Esophagus muscularis mucosa (tissue), 3 donors: Measurements from ENCODE around the gene CD2BP2.

Experiments
- POLR2A ChIP-seq: fragments of 450-650 bp; IDR thresholded peaks from one replicate; pipeline ENCODE4 v1.6.1; 2017; ENCODE audit warnings: antibody characterized with exemption, moderate library complexity, mild to moderate bottlenecking, low read depth
- TF ChIP-seq, protein P1 (sequence below), 3 experiments: fragments of 200-600 bp in 2 of 3; fragments of 450-650 bp in 1 of 3; sonication (generic) in 2 of 3; IDR thresholded peaks; one replicate each; pipeline ENCODE4 v1.5.1; 2017 to 2019; ENCODE audit warnings: antibody characterized with exemption in 3 of 3, mild to moderate bottlenecking in 2 of 3, moderate library complexity in 1 of 3

DNA sequence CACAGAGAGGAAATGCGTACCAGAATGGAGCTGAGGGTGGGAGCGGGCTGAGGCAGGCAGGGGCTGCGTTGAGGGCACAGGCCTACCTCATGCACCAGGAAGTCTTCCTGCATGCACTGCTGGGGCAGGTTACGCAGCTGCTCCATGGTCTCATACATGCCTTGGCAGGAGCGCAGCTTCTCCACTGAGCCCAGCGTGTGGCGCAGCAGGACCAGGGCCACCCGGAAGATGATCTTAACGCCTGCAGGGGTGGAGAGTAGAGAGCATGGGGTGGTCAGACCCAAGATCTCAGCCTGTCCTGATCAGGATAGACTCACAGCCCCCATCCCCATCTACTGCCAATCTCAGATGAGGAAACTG is 3.4 kb upstream of the CD2BP2 start:
- TF ChIP-seq, protein P1, sequence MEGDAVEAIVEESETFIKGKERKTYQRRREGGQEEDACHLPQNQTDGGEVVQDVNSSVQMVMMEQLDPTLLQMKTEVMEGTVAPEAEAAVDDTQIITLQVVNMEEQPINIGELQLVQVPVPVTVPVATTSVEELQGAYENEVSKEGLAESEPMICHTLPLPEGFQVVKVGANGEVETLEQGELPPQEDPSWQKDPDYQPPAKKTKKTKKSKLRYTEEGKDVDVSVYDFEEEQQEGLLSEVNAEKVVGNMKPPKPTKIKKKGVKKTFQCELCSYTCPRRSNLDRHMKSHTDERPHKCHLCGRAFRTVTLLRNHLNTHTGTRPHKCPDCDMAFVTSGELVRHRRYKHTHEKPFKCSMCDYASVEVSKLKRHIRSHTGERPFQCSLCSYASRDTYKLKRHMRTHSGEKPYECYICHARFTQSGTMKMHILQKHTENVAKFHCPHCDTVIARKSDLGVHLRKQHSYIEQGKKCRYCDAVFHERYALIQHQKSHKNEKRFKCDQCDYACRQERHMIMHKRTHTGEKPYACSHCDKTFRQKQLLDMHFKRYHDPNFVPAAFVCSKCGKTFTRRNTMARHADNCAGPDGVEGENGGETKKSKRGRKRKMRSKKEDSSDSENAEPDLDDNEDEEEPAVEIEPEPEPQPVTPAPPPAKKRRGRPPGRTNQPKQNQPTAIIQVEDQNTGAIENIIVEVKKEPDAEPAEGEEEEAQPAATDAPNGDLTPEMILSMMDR (IDR thresholded peaks at IDR 0.05), result no peak
- no peak for TF ChIP-seq POLR2A
